GM10248 (cell line): ENCODE measurements around the gene TNNT3.

Experiments used
- CTCF ChIA-PET: fragments of 300-600 bp; sonication (Branson Sonifier 250); formaldehyde crosslinking; extraction: SDS; loops from one replicate; lab custom pipeline; 2021; ENCODE audit warnings: antibody characterized with exemption; lab: Yijun Ruan, JAX
- POLR2A ChIA-PET: fragments of 350-650 bp; sonication (Branson Sonifier 250); formaldehyde crosslinking; extraction: SDS; loops from one replicate; lab custom pipeline; 2020; ENCODE audit warnings: antibody characterized with exemption; lab: Yijun Ruan, JAX
- DNase-seq: peaks from one replicate; pipeline ENCODE4 v3.0.0; 2012; ENCODE audit errors: extremely low spot score
- TF ChIP-seq, protein P1 (sequence below): IDR thresholded peaks from 2 replicates; pipeline ENCODE4 v1.5.1; 2012; ENCODE audit warnings: mild to moderate bottlenecking, low read depth; ENCODE audit errors: extremely low read depth, missing control alignments, control extremely low read depth

TNNT3 gene

DNA sequence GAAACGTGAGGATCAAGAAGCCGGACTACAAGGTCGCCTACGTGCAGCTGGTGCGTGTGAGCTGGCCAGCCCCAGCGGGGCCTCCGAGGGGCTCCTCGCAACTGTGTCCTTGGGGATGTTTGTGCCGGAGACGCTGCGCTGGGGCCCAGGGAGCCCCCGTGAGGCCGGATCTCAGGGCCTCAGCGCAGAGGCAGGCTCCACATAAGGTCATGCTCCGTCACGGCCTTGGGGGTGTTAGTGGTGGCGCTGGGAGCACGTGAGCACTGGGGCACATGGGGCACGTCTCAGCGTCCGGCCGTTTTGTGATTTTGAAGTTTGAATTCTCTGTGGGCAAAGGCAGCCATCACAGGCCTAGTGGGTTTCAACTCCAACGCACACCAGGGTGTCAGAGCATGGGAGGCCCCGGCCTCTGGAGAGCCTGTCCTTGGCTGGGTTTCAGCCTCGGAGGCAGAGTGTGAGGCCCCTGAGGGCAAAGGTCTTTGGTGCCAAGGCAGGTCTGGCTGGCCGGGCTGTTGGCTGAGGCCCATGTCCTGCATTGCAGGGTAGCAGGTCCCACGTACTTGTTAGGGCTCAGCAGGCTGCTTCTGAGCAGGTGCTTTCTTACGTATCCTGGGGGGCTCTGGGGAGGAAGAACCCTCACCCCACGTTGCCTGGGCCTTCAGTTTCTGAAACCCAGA lies 33.4 kb downstream of the TNNT3 start:
- no peak for DNase-seq
- ChIA-PET POLR2A (no interaction called here), CTCF (interaction anchor here (1.0 to 10.0 kb wide), 2 partner anchors 57 to 198 kb away, joined by 4 to 55 read pairs; no protein-coding TSS in a partner anchor)
- TF ChIP-seq, protein P1, sequence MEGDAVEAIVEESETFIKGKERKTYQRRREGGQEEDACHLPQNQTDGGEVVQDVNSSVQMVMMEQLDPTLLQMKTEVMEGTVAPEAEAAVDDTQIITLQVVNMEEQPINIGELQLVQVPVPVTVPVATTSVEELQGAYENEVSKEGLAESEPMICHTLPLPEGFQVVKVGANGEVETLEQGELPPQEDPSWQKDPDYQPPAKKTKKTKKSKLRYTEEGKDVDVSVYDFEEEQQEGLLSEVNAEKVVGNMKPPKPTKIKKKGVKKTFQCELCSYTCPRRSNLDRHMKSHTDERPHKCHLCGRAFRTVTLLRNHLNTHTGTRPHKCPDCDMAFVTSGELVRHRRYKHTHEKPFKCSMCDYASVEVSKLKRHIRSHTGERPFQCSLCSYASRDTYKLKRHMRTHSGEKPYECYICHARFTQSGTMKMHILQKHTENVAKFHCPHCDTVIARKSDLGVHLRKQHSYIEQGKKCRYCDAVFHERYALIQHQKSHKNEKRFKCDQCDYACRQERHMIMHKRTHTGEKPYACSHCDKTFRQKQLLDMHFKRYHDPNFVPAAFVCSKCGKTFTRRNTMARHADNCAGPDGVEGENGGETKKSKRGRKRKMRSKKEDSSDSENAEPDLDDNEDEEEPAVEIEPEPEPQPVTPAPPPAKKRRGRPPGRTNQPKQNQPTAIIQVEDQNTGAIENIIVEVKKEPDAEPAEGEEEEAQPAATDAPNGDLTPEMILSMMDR, result no peak

DNA sequence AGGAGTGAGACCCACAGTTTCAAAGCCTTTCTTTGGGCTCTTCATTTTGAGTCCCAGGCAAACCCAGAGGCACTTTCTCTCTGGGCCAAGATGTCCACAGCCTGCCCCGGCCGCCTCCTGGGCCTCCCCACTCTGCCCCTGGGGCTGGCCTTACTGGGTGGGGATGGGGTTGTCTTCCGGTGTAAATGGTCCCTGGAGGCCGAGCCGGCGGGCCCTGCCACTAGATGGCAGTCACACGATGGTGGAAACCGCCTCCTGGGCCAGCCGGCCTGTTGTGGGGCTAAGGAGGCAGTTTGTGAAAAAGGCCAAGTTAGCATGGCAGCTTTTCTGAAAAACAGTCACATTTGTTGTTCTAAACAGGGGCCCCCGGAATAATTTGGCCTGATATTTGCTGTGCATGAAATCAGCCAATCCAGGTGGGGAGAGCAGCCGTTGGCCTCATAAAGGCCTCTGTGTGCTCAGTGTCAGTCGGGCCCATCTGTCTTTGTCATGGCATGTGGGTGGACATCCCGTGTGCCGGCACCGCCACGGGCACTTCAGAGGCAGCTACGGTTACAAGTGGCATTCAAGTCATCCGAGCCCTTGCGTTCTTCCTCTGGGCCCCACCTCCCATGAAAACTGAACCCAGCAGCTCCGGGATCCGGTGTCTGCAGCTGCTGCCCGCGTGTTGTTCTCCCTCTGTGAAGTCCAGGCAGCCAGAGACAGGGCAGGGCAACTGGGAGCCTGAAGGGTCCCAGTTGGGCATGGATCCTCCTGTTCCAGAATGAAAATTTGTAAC lies 34.2 kb downstream of the TNNT3 start:
- CTCF ChIA-PET, result interaction anchor here (0.9 to 10.0 kb wide), 4 partner anchors 38 to 259 kb away, joined by 3 to 55 read pairs (median 4); no protein-coding TSS in a partner anchor
- TF ChIP-seq, protein P1, result no peak
- POLR2A ChIA-PET, result no interaction called here
- no peak for DNase-seq

DNA sequence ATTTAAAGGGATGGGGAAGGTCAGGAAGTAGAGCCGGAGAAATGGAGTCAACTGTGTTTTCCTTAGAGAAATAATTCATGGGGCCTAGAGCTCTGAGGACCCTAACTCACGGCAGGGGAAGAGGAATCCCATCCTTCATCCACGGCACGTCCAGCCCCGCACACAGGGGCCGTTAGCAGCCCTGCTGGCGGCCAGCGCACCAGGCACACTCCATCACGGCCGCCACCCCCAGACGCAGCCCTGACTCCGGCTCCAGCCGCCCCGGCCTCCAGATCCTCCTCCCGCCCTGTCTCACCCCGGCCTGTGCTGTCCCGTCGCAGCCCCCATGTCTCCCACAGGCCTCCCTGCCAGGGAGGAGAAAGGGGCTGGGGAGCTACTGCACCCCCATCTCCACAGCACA lies 38.9 kb downstream of the TNNT3 start:
- TF ChIP-seq, protein P1, result no peak
- POLR2A ChIA-PET, result no interaction called here
- no peak for DNase-seq
- CTCF ChIA-PET, result no interaction called here

DNA sequence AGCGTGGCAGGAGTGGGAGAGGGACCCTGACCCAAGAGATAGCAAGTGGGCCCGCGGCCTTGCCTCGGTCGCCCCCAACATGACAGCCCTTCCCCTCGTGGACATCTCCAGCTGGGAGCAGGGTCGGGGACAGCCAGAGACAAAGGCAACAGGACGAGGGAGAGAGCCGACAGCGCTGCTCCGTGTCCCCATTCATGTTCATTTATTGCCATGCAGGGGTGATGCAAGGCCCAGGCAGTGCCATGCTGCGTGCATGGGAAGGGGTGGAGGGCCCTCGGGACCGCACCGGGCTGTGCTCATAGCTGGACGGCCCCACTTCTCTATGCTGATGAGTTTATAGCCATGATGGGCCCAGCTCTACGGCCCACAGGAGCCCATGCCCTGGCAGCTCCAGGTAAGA lies 40.3 kb downstream of the TNNT3 start:
- ChIA-PET CTCF (interaction anchor here (1.0 to 3.3 kb wide), 3 partner anchors 9 to 266 kb away, joined by 4 to 8 read pairs (median 7); no protein-coding TSS in a partner anchor), POLR2A (no interaction called here)
- no peak for DNase-seq
- TF ChIP-seq, protein P1, result no peak

DNA sequence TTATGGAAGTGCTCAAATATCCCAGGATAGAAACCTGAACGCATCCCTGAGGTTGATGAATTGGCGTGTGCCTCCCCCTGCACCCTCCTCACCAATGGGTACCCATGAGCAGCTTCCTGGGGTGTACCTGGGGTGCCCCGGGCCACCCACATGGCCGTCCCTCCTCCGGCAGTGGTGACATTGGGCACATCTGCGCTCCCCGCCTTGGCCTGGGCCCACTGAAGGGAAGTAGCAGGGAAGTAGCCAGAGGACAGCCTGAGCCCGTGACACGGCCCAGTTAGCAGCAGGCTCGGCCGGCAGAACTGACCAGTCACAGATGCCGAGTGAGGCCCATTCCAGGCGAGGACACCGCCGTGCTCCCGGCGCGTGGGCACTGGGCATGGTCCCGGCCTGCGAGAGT lies 44.4 kb downstream of the TNNT3 start:
- CTCF ChIA-PET, result interaction anchor here (1.1 kb wide), 1 partner anchor 131 kb away, joined by 3 read pairs; no protein-coding TSS in a partner anchor
- DNase-seq, result no peak
- POLR2A ChIA-PET, result no interaction called here
- TF ChIP-seq, protein P1, result no peak

- CTCF ChIA-PET, result interaction anchor here (0.8 to 1.7 kb wide), 3 partner anchors 17 to 184 kb away, joined by 3 to 6 read pairs (median 3); partner anchors contain the start of gene MRPL23
Observed at GRCh38 chr11:1964348-1964747, 44.8 kb downstream of the TNNT3 start.

More at GRCh38 chr11:1964348-1964747, 44.8 kb downstream of the TNNT3 start:
- TF ChIP-seq, protein P1, result no peak
- POLR2A ChIA-PET, result no interaction called here
- no peak for DNase-seq
